Right lung (tissue), 5 donors: ENCODE results near the gene FBXO39. TPM values are rescaled to one million over a fixed set of nuclear protein-coding genes. Genes with fewer than 3 reads are reported as not detected.
"Not testable (repeated sequence)": the region's sequence is repeated elsewhere in the genome, so short reads cannot be mapped to it uniquely, and the experiment has no call there.

Source experiments
- DNase-seq, 2 donors: peaks; one replicate each; pipeline ENCODE4 v3.0.0-alpha.2; 2013
- polyA plus RNA-seq, 5 donors: library from polyadenylated mRNA; unstranded; fragments of 120-200 nt; gene quantifications; one replicate each; pipeline versions ENCODE4 v1.2.1 to v1.2.3, GENCODE V29; 2013; ENCODE audit warnings: inconsistent platforms in 1 of 5, low replicate concordance in 1 of 5; ENCODE audit not compliant: insufficient read length in 5 of 5, insufficient read depth in 1 of 5

The FBXO39 gene
- polyA plus RNA-seq, 5 donors = 0.29 to 0.87 (median 0.46) TPM

DNA sequence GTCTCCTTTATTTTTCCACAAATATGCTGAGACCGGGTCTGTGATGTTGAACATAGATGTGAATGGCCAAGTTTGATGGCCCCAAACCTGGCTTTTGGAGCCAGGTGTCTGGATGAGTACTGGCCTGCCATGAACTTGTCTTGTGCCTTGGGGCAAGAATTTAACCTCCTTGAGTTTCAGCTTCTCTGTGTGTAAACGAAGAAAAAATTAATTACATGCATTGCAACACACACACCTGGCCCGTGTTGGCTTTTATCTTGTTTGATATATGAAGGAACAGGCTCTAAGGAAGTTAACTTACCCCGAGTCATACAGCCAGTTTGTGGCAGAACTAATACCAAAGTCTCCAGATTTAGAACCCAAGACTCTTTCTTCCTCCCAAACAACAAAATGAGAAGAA, 13.1 kb downstream of the FBXO39 start:
- DNase-seq = no peak

DNA sequence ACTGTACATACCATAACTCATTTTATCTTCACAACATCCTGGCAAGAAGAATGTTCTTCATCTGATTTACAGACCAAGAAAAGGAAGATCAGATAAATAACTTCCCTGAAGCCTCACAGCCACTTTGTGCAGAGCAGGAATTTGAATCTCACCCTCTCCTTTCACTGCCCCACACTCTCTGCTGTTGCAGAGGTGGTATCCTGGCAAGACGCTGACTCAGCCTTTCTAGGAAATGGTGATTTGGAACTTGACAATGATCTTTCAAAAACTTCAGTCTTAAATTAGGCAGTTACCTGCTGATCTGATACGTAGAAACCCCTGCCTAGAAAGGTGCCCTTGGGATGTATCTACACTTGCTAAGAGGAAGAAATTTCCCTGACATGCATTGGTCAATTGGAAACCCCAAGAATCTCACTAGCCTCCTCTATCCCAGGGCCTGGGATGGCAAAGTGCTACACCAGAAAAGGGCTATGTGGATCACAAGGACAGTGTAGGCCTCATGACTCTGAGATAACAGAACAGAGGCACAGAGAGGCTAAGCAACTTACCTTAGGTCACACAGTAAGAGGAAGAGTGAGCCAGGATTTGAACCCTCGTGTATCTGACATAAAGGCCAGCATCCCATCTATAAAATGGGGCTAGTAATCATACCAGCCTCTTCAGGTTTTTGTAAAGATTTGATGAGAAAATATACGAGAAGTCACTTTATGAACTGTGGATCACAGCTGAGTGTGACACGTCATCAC, 17.9 kb downstream of the FBXO39 start:
- no peak for DNase-seq

DNA sequence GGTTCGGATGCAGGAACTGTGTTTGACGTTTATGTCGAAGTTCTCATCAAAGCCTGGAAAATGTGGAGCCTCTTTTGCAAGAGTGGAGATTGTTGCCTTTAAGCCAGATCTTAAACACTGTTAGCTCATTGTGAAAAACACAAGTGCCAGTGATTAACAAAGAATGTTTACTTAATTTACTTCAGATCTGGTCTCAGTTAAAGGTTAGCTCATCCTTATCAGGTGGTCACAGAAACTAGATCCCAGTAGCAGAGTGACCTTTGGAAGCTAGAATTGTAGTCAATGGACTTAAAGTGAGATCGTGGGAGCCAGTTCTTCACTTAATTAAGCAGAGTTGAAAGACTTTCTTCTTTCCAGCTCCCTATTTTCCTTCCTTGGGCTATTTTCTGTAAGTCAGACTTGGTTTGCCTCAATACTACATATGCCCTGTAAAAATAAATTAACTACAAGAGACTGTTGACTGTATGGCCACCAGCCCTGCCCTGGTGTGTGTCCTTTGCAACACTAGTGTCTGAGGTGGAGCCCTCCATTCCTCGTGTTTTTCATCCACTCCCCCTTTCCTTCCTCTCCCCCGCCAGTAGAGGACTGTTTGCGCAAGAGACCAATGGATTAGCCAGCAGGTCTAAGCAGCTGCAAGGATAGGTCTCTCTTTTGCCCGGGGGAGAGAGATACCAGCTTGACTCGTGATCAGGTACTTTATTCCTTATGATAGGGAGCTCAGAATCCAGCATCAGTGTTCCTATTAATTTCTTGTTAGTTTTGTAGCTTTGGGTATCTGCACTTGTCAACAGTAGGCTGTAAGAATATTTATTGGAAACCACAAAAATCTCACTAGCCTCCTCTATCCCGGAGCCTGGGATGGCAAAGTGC, 20.2 kb downstream of the FBXO39 start:
- DNase-seq = no peak

DNA sequence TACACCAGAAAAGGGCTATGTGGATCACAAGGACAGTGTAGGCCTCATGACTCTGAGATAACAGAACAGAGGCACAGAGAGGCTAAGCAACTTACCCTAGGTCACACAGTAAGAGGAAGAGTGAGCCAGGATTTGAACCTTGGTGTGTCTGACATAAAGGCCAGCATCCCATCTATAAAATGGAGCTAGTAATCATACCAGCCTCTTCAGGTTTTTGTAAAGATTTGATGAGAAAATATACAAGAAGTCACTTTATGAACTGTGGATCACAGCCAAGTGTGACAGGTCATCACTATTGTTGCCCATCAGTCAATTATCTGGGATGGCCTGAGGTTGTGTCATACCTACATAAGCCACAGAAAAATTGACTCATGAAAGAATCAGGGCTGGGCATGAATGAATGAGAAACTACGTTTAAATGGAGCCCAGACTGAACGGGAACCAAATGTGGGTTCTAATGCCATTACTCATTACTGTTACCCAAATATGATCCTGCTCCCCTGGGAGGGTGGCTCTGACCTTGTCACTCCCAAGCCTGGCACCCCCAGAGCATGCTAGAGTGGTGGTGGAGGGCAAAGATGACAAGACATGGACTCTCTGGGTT, 21.0 kb downstream of the FBXO39 start:
- DNase-seq = no peak

DNA sequence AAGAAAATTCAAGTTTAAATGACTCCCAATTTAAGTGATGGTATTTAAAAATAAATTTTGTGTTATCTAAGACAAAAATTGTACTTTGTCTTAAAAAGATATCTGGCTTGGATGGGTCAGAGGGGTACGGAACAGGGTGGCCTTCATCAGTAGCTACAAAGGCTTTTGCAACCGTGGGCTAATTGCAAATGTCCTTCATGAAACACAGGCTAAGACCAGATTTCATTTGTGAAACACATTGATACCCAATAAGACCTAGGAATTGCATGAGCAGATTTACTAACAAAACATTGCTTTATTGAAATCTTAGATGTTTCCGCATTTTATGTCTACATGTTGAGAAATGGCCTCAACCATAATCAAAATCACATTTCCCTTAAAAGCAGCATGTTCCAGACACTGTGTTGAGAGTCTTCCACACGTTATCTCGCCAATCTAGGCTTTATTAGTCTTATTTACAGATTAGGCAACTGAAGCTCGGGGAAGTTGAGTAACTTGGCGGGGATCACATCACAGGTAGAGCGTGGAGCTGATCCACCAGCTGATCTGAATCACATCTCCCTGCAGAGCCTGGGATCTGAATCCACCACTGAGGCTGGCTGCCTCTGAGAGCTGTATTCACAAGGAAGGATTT, 21.8 kb downstream of the FBXO39 start:
- DNase-seq = no peak

DNA sequence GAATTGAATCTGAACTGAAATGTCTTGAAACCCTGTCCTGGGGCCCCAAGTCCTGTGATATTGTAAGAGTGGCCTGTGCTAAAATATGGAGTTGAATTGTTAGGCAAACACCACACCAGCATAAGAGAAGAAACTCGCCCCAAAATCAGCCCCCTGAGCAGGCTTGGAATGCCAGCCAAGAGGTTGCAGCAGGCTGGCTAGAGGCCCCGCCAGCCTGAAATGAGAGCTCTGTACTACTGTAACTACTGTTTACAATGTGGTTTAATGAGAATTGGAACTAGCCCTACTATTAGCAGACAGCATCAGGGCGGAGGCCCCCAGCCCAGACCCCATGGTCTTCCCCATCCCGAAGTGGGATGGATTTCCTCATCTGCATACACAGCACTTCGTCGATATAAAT, 23.7 kb downstream of the FBXO39 start:
- no peak for DNase-seq

DNA sequence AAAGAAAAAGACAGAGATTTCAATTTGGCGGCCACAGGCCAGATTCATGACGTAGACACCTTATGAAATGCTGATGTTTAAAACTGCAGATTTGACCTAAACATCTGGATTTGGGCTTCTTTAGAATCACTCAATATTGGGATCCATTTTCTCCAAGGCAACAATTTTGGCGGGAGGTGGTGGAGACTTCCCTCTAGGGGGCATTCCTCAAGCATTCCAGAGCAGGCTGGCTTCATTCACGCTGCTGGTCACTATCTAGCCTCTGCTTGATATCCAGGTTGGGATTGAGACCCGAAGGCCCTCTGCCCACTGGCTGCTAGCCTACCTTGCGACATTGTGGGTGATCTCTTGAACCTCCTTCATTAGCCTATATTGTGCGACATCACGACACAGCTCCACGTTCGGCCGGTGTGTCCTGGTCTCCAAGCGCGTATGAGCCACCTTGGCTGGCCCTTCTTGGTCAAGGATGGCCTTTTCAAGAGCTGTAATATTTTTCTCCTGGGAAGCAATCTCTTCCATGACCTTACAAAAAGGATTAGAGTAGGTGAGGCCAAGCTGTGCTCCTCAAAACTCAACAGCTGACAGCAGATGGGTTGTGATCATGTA, 24.5 kb downstream of the FBXO39 start:
- DNase-seq = no peak

DNA sequence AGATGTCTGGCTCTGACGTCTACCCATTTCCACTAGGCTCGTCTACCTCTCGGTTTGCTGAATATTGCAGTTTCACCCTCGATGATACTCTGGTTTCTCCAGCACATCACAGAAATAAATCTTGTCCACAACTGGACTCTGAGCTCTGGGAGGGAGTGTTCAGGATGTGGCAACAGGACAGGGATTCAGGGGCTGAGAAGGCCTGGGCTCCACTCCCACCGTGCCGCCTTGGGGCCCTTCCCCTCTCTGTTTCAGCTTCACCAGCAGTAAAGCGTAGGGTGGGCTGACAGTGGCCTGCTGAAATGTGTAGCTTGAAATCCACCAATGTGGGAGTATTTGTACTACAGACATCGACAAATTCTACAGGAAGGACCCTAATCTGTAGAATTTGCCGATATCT, 35.5 kb downstream of the FBXO39 start:
- DNase-seq = no peak

DNA sequence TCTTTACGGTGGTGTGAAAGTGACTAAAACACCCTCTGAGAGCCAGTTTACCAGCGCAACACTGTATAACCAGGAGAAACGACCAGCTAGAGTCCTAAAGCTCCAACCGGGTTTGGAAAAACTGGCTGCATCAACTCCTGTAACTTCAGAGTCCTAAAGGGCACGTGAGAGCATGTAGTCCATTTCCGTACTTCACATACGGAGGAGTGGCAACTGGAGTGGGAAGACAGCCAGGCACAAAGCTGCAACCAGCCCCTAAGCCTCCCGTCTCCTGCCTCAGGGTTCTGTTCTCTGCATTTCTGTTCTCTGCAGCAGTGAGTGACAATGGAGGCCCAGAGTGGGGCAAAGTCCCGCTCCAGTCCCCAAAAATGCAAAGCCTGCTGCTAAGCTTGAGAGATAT, 36.3 kb downstream of the FBXO39 start:
- DNase-seq = no peak

DNA sequence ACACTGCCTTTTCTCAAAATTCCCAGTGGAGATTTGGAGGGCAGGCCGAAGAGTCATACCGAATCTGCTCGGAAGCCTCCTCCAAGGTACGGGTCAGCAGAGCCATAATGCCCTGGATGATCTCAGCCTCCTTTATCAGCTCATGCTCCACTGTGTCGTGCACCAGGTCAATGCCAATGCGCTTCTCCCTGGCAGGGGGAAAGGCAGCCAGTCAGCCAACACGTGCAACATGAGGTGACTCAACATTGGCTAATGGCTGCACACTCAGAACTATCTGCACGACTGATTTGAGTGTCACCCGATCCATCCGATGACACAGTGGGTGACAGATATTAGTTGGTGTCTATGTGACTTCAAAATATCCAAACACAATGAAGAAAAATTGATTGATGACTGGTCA, 39.8 kb downstream of the FBXO39 start:
- no peak for DNase-seq

DNA sequence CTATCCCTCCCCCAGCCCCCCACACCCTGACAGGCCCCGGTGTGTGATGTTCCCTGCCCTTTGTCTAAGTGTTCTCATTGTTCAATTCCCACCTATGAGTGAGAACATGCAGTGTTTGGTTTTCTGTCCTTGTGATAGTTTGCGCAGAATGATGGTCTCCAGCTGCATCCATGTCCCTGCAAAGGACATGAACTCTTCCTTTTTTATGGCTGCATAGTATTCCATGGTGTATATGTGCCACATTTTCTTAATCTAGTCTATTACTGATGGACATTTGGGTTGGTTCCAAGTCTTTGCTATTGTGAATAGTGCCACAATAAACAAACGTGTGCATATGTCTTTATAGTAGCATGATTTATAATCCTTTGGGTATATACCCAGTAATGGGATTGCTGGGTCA, 40.4 kb downstream of the FBXO39 start:
- DNase-seq = not testable (repeated sequence)

DNA sequence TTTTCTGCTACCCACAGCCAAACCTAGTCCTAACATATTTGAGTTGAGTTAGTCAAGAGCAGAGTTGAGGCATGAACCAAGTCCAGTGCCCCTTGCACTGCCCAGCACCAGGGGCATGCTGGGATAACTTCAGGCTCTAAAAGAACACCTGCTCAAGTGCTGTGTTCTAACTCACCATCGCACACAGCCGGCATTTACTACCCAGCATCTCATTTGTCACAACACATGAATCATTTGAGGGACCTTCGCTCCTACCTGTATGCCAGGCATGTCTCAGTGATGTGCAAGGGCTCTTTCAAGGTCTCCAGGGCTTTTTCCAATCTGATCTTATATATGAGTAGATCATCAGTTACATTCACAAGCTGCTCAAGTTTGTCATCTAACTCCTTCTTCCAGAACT, 42.9 kb downstream of the FBXO39 start:
- DNase-seq = no peak

DNA sequence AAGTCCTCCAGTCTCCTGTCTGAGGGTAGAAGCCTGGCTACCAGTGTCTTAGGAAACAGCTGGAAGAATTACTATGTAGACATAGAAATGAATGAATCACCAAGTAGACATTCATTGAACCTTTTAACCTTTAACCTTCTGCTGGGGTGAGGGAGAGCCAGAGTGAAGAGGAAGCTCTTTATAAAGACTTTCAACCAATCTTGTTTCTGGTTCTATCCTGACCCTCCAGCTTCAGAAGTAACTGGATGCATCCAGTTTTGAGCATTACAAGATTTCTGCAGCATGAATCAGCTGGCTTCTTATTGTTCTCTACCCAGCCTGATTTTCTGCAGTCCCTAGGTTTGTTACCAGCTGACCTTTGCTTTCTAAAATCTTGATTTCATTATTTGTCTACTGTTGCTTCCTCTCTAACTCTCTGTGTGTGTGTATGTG, 47.0 kb downstream of the FBXO39 start:
- no peak for DNase-seq

DNA sequence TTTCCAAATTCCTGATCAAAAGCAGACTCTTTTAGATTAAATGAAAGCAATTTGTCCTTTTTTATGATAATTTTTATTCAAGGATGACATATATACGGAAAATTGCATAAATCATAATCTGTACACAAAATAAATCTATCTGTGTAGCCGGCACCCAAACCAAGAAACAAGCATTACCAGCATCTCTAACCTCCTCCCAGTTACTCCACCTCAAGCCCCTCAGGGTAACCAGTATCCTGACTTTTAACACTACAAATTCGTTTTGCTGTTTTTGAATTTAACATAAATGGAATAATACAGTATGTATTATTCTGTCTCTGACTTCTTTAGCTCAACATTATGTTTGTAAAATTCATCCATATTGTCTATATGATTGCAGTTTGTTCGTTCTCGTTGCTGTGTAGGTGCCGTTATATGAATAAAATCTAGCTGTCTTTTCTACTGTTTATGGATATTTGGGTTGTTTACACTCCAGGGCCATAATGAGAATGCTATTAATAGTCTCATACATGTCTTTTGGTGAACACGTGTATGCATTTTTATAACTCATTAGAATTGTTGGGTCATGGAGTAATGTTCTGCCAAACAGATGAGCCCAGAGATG, 54.5 kb downstream of the FBXO39 start:
- no peak for DNase-seq

DNA sequence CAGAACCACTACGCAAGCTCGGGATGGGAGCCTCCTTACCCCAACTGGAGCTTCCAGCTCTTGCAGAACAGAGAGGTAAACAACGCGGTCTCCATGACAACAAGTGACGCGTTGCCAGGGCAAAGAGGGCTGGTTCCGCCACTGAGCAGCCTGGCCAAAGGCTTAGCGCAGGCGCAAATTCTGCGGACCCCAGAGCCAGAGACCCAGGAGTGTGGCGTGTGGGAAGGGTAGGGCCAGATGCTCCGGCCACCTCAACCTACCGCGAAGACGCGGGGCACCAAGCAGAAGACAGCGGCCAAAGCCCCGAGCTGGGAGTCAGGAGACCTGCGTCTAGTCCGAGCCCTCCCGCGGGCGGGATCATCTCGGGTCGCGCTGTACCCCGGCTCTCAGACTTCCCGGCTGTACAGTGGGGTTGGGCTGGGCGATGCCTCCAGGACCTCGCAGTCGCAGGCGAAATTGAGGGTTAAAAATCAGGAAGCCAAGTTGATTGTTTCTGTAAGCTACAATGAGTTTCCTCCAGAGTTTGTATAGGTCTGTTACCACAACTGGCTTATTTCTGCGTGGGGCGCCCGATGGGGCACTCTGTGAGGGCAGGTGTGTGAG, 55.7 kb downstream of the FBXO39 start, which contains the start of gene TEKT1:
Gene TEKT1 (minus strand): TSS at position 69 of the 603 bp plus-strand sequence. CDS start 1,353 bp downstream, outside the sequence.
- peak; percentile 81 to 85 for DNase-seq

Other genes with a start within 250 kb of the FBXO39 start
- 1 to 10 TPM; 3.4 to 5.4 (median 4.4) TPM for gene PITPNM3, start 219.7 kb upstream of the FBXO39 start, polyA plus RNA-seq
- 10 to 100 TPM; 25.1 to 45.0 (median 38.4) TPM for gene KIAA0753, start 135.5 kb upstream of the FBXO39 start, polyA plus RNA-seq
- gene TXNDC17, start 135.2 kb upstream of the FBXO39 start, polyA plus RNA-seq = 100 to 1,000 TPM in 1 of 5 donors, 10 to 100 TPM in 4; 78.6 to 111 (median 86.5) TPM
- gene MED31, start 124.6 kb upstream of the FBXO39 start, polyA plus RNA-seq = 10 to 100 TPM; 27.1 to 30.2 (median 28.7) TPM
- 1 to 10 TPM; 5.3 to 6.7 (median 6.5) TPM for gene C17orf100, start 124.5 kb upstream of the FBXO39 start, polyA plus RNA-seq
- gene SLC13A5, start 62.8 kb upstream of the FBXO39 start, polyA plus RNA-seq = 1 to 10 TPM in 1 of 5 donors, under 1 TPM in 4; 0.20 to 1.1 (median 0.41) TPM
- gene XAF1, start 20.2 kb upstream of the FBXO39 start, polyA plus RNA-seq = 10 to 100 TPM; 14.1 to 32.5 (median 25.0) TPM
- gene TEKT1, start 55.5 kb downstream of the FBXO39 start, polyA plus RNA-seq = 10 to 100 TPM in 2 of 5 donors, 1 to 10 TPM in 3; 2.7 to 11.3 (median 9.4) TPM
- gene ALOX12, start 219.8 kb downstream of the FBXO39 start, polyA plus RNA-seq = 1 to 10 TPM; 2.4 to 4.3 (median 3.9) TPM
- gene RNASEK, start 236.4 kb downstream of the FBXO39 start, polyA plus RNA-seq = 100 to 1,000 TPM; 111 to 157 (median 139) TPM
- gene BCL6B, start 246.8 kb downstream of the FBXO39 start, polyA plus RNA-seq = 10 to 100 TPM; 29.2 to 43.3 (median 37.3) TPM